K562 (cell line): ENCODE measurements around the gene HYI. TPM values are rescaled to one million over a fixed set of nuclear protein-coding genes. Genes with fewer than 3 reads are reported as not detected.

Experiments
- ATAC-seq: fragments of 200-7000 bp; cut with Tn5 transposase; 3 replicates; pipeline ENCODE4 v1.9.1; 2020; ENCODE audit warnings: moderate library complexity
- BruUV-seq: library from RNA; stranded (reverse); fragments of 400-500 nt; replicated peaks from 2 replicates; lab custom pipeline; 2021; lab: Mats Ljungman, UMichigan
- CTCF ChIA-PET: fragments of 300-600 bp; formaldehyde crosslinking; extraction: SDS; loops from one replicate; lab custom pipeline; 2021; ENCODE audit warnings: low intra/inter-chr PET ratio; lab: Yijun Ruan, JAX
- POLR2A ChIA-PET: fragments of 300-600, 350-650 bp; sonication (Branson Sonifier 250); formaldehyde crosslinking; extraction: SDS; loops from one replicate; lab custom pipeline; 2021; ENCODE audit warnings: antibody characterized with exemption, inconsistent platforms; lab: Yijun Ruan, JAX
- DNase-seq, 4 experiments: peaks; one replicate each; pipeline versions ENCODE4 v3.0.0 to v3.0.0-alpha.2; 2011 to 2018; ENCODE audit warnings: low spot score in 3 of 4, mixed read lengths in 3 of 4; ENCODE audit errors: extremely low read depth in 1 of 4
- FAIRE-seq: peaks from 2 replicates; lab custom pipeline; 2011; peaks lifted over from hg19 to GRCh38; lab: Jason Lieb, UNC
- H2AFZ ChIP-seq: 2 replicates; pipeline ENCODE4 v1.6.0; 2011; ENCODE audit warnings: low read depth, low read length, control low read depth, inconsistent platforms
- H3K27ac ChIP-seq: fragments of 200-600 bp; 3 replicates; pipeline ENCODE4 v1.8.0; 2011; ENCODE audit warnings: low read depth, mild to moderate bottlenecking, control low read depth, inconsistent platforms, low read length, moderate library complexity, mixed read lengths; ENCODE audit errors: extremely low read depth
- H3K27me3 ChIP-seq, 2 experiments: fragments of 300-600 bp in 1 of 2; 2 replicates in 1 of 2; 3 replicates in 1 of 2; pipeline versions ENCODE4 v1.6.0 to v1.8.0; 2011; ENCODE audit warnings: inconsistent platforms in 2 of 2, low read length in 2 of 2, mild to moderate bottlenecking in 1 of 2, mixed read lengths in 1 of 2, moderate library complexity in 1 of 2; ENCODE audit not compliant: control insufficient read depth in 2 of 2, insufficient read depth in 2 of 2
- H3K36me3 ChIP-seq: fragments of 300-600 bp; 3 replicates; pipeline ENCODE4 v1.8.0; 2011; ENCODE audit warnings: mild to moderate bottlenecking, low read length, inconsistent platforms; ENCODE audit not compliant: control insufficient read depth, insufficient read depth
- H3K4me1 ChIP-seq, 2 experiments: fragments of 200-600 bp in 1 of 2; replicated peaks in 1 of 2; 2 replicates in 1 of 2; 3 replicates in 1 of 2; pipeline versions ENCODE4 v1.5.1 to v1.8.0; 2011; ENCODE audit warnings: inconsistent platforms in 2 of 2, low read length in 2 of 2, mild to moderate bottlenecking in 1 of 2, mixed read lengths in 1 of 2, moderate library complexity in 1 of 2; ENCODE audit not compliant: control insufficient read depth in 2 of 2, insufficient read depth in 2 of 2
- H3K4me2 ChIP-seq: 2 replicates; pipeline ENCODE4 v1.6.1; 2011; ENCODE audit warnings: low read length, control low read depth, inconsistent platforms, mixed read lengths; ENCODE audit not compliant: insufficient read depth
- H3K4me3 ChIP-seq: fragments of 200-600 bp; sonication (generic), shearing (Covaris generic); 2 replicates; pipeline ENCODE4 v1.5.1; 2016; ENCODE audit warnings: control low read depth, inconsistent platforms
- H3K79me2 ChIP-seq: fragments of 200-600 bp; 3 replicates; pipeline ENCODE4 v1.8.0; 2011; ENCODE audit warnings: low read length, inconsistent platforms; ENCODE audit not compliant: control insufficient read depth, insufficient read depth
- H3K9ac ChIP-seq, 2 experiments: 2 replicates each; pipeline versions ENCODE4 v1.6.0 to v1.6.1; 2011; ENCODE audit warnings: low read depth in 2 of 2, low read length in 2 of 2, control low read depth in 1 of 2, inconsistent platforms in 1 of 2, mild to moderate bottlenecking in 1 of 2, mixed read lengths in 1 of 2; ENCODE audit not compliant: insufficient read depth in 1 of 2
- H3K9me1 ChIP-seq: one replicate; pipeline ENCODE4 v1.6.0; 2011; ENCODE audit warnings: inconsistent platforms, mild to moderate bottlenecking, low read length, moderate library complexity; ENCODE audit not compliant: control insufficient read depth, insufficient read depth
- H3K9me3 ChIP-seq: replicated peaks from 2 replicates; pipeline ENCODE4 v1.5.1; 2011; ENCODE audit warnings: low read depth, low read length, inconsistent platforms; ENCODE audit not compliant: control insufficient read depth, insufficient read depth
- H4K20me1 ChIP-seq: replicated peaks from 2 replicates; pipeline ENCODE4 v1.6.1; 2011; ENCODE audit warnings: low read length, inconsistent platforms, mixed read lengths; ENCODE audit not compliant: control insufficient read depth, insufficient read depth
- EP300 ChIP-seq: IDR thresholded peaks from 2 replicates; pipeline ENCODE4 v1.6.1; 2012; ENCODE audit warnings: low read length, improper control_type of control experiment
- FUS ChIP-seq: fragments of 200-400 bp; formaldehyde crosslinking; optimal IDR thresholded peaks from 2 replicates; pipeline ENCODE3; 2017; ENCODE audit warnings: low read depth, low read length
- NEUROD1 ChIP-seq: fragments of 150-350 bp; IDR thresholded peaks from 2 replicates; pipeline ENCODE4 v1.6.1; 2014; ENCODE audit warnings: borderline replicate concordance, low read length, low read depth; ENCODE audit not compliant: partially characterized antibody
- NR3C1 ChIP-seq: sonication (generic); formaldehyde crosslinking; IDR thresholded peaks from 2 replicates; pipeline ENCODE4 v1.8.1; 2022; ENCODE audit warnings: missing genetic modification reagents
- ZNF407 ChIP-seq: fragments of 450-650 bp; IDR thresholded peaks from 2 replicates; pipeline ENCODE4 v1.6.1; 2016; ENCODE audit warnings: low read depth
- WGBS: fragments of 100-300 bp; shearing (Covaris generic); methylation state at CpG from one replicate; pipeline ENCODE4 v1.1.6; 2016; ENCODE audit warnings: low coverage, mixed read lengths; ENCODE audit not compliant: insufficient coverage; ENCODE audit errors: missing lambda C conversion rate; 5-methylcytosine and 5-hydroxymethylcytosine counted together
- in situ Hi-C: fragments of 300-500 bp; cut with MboI; formaldehyde crosslinking; loops from 4 replicates; pipeline ENCODE4 v1.15.0; 2018; ENCODE audit warnings: inconsistent platforms, mixed read lengths
- intact Hi-C: fragments of 100-400 bp; cut with micrococcal nuclease; formaldehyde crosslinking; loops from 2 replicates; pipeline ENCODE4 v1.14.2; 2022
- polyA plus RNA-seq, 8 experiments: library from polyadenylated mRNA; depleted of rRNA in 4 of 8; stranded (reverse) in 5 of 8; unstranded in 3 of 8; fragments of >200 nt; fragmentation: Nextera tagmentation in 2 of 8; fragmentation: Illumina TruSeq in 1 of 8; extraction: Ambion mirVana in 2 of 8; extraction: Trizol in 1 of 8; gene quantifications; 2 replicates each; pipeline versions ENCODE4 v1.2.1 to v1.2.3, GENCODE V29; 2011 to 2014; ENCODE audit warnings: inconsistent platforms in 1 of 8, missing spikeins in 1 of 8
- total RNA-seq, 7 experiments: library from RNA; depleted of rRNA in 6 of 7; stranded (reverse); fragments of >200 nt in 6 of 7; fragmentation: Illumina TruSeq in 2 of 7; extraction: Trizol in 2 of 7; gene quantifications; 2 replicates each; pipeline versions ENCODE4 v1.2.1 to v1.2.3, GENCODE V29; 2011 to 2021; ENCODE audit warnings: low replicate concordance in 1 of 7

Gene HYI
- total and polyA plus RNA-seq, 9 of the 15 experiments (the other 6 are each of a cell fraction or from before 2014, with no cell fraction given), result 0.04 to 4.1 (median 1.4) TPM; not detected in 1

GRCh38 chr1:43440358-43440757 lies 13.4 kb downstream of the HYI start:
- intact Hi-C loops (no loop called here), in situ Hi-C loops (no loop called here)
- Histone ChIP-seq H3K9me1 (peaks cover 4% of the 10 kb centered on the region), H3K36me3 (peaks cover 26% of the 10 kb centered on the region; the same call in 2 of the 3 replicates), H3K4me3 (no peak overlapping the region), H3K4me1 (peaks cover 8% of the 10 kb centered on the region in 2 experiments; a peak in 3 of 5 replicates), H3K79me2 (no peaks in the 10 kb centered on the region), H3K27ac (no peak overlapping the region), H2AFZ (no peak overlapping the region), H3K9ac (no peak overlapping the region), H3K27me3 (no peaks in the 10 kb centered on the region), H3K9me3 (no peaks in the 10 kb centered on the region), H4K20me1 (no peaks in the 10 kb centered on the region; the same call in 1 of the 2 replicates), H3K4me2 (no peak overlapping the region)
- ChIA-PET POLR2A (interaction anchor here (0.5 to 1.3 kb wide), 5 partner anchors 13 to 295 kb away, joined by 3 to 4 read pairs (median 3); no protein-coding TSS in a partner anchor), CTCF (no interaction called here)
- TF ChIP-seq NR3C1 (CRISPR knock-in tag) (no peak), NEUROD1 (no peak), FUS (no peak), EP300 (no peak), ZNF407 (no peak)
- FAIRE-seq (no peak), DNase-seq (no peak), ATAC-seq (no peak)
- no TSS peak for BruUV-seq
- WGBS, result 68% methylated on average over 7 of the region's 7 CpGs
